AG09309 (cell line): ENCODE results near the gene INSYN1.

Source experiments
- DNase-seq: peaks from one replicate; pipeline ENCODE4 v3.0.0-alpha.2; 2010; ENCODE audit warnings: low read depth
- H3K4me3 ChIP-seq: 2 replicates; pipeline ENCODE4 v1.5.1; 2011; ENCODE audit warnings: mild to moderate bottlenecking, low read depth, low read length, moderate library complexity; ENCODE audit not compliant: control insufficient read depth
- CTCF ChIP-seq: IDR thresholded peaks from 2 replicates; pipeline ENCODE4 v1.5.1; 2011; ENCODE audit warnings: mild to moderate bottlenecking, low read depth, low read length, inconsistent platforms; ENCODE audit not compliant: insufficient read depth, control insufficient read depth; ENCODE audit errors: missing control alignments

Gene INSYN1

GRCh38 chr15:73746261-73746660 is 6.9 kb downstream of the INSYN1 start:
- DNase-seq = no peak
- no peak overlapping the region for H3K4me3 ChIP-seq
- no peak for TF ChIP-seq CTCF

GRCh38 chr15:73745073-73745472 is 8.1 kb downstream of the INSYN1 start:
- TF ChIP-seq CTCF = no peak
- DNase-seq = no peak
- H3K4me3 ChIP-seq = no peak overlapping the region

- no peak for TF ChIP-seq CTCF
- no peak for DNase-seq
- no peak overlapping the region for H3K4me3 ChIP-seq
Observed at GRCh38 chr15:73744293-73744692, 8.9 kb downstream of the INSYN1 start.

- no peak for TF ChIP-seq CTCF
- H3K4me3 ChIP-seq = no peak overlapping the region
- DNase-seq = no peak
Observed at GRCh38 chr15:73741321-73741836, 11.8 kb downstream of the INSYN1 start.

- H3K4me3 ChIP-seq = no peak overlapping the region
- no peak for DNase-seq
- no peak for TF ChIP-seq CTCF
Observed at GRCh38 chr15:73740152-73741048, 12.8 kb downstream of the INSYN1 start.

GRCh38 chr15:73737535-73737934 is 15.6 kb downstream of the INSYN1 start:
- no peak for TF ChIP-seq CTCF
- DNase-seq = no peak
- H3K4me3 ChIP-seq = no peak overlapping the region
